HG03060 (cell line): ENCODE results near the gene TK2.
"Not testable (repeated sequence)": the region's sequence is repeated elsewhere in the genome, so short reads cannot be mapped to it uniquely, and the experiment has no call there.

ENCODE experiments used
- ATAC-seq: cut with Tn5 transposase; IDR thresholded peaks from one replicate; pipeline ENCODE4 v1.9.1; 2021; ENCODE audit warnings: low read depth, moderate number of reproducible peaks; ENCODE audit not compliant: unreplicated experiment

TK2 gene

DNA sequence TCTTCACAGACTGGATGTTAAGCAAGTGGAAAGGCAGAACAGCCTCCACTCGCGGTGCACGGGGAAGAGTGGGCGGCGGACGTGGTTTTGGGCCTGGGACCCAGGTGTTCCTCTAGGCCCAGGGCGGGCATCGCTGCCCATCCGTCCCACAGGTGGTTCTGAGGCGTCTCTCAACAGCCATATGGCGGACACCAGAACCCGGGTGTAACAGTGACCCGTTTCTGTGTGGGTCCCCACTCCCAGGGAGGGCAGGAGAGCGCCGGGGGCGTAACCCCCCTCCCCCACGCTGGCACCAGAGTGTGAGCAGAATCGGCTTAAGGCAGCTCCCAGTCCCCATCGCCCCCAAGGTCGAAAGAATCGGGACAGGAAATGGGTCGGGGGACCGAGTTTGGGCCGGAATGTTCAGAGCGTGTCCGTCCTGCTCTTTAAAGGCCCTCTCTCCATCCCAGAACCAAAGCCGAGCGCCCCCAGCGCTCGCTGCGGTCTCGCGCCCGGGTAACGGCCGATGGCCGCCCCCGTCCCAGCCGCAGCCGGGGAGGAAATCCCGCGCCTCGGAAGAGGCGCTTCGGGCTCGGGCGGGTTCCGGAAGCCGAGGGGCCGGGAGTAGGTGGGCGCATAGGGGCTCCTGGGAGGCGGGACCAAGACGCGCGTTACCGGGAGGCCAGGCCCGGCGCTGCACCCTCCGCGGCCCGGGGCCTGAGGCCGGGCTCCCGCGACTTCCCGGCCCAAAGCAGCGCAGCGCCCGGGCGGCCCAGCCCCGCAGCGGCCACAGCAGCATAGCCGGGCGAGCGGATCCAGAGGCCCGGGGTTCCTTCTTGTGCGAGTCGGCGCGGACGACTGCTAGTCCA lies at the start of gene TK2:
TK2 (minus strand) TSS at position 839 of the 848 bp plus-strand sequence; CDS start at position 778, 61 bp downstream.
- no peak for ATAC-seq

DNA sequence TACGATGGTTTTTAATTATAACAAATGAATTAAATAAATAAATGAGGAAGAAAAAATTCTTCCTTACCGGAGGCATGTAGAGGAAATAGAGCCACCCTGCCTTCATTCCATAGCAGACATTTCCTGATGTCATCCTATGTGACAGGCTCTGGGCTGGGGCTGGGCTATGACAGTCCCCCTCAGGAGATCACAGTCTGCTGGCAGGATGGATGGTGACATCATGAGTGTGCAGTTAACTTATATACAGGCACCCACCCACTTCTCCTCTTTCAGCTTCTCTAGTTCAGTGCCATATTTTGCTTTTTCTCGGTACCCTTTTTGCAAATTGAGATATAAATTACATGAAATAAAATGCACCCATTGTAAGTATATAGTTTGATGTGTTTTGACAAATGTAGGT lies 48.2 kb upstream of the TK2 start:
- no peak for ATAC-seq

DNA sequence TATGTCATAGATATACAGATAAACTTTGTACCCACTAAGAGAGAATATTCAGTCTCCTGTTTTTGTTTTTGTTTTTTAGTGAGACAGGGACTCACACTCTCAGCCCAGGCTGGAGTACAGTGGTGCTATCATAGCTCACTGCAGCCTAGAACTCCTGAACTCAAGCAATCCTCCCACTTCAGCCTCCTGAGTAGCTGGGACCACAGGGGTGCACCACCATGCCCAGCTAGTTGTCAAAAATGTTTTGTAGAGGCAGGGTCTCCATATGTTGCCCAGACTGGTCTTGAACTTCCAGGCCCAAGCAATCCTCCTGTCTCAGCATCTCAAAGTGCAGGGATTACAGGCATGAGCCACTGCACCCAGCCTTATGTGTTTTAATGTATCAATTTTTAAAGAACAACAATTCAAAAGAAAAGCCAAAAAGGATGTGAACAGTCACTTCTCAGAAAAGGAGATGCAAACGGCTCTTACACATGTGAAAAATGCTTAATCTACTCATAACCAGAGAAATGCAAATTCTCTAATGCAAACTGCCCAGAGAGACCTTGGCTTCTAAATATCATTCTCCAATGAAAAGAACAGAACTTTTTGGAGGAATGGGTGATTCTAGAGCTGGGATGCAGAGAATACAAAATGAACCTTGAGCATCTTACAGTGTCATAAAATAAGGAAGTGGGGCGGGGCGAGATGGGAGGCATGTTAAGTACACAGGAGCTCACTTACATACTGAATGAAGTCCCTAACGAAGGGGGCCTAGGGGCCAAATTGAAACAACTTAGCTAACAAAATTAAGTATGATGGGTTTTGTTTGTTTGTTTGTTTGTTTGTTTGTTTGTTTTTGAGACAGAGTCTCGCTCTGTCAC lies 47.3 kb upstream of the TK2 start:
- ATAC-seq: no peak

DNA sequence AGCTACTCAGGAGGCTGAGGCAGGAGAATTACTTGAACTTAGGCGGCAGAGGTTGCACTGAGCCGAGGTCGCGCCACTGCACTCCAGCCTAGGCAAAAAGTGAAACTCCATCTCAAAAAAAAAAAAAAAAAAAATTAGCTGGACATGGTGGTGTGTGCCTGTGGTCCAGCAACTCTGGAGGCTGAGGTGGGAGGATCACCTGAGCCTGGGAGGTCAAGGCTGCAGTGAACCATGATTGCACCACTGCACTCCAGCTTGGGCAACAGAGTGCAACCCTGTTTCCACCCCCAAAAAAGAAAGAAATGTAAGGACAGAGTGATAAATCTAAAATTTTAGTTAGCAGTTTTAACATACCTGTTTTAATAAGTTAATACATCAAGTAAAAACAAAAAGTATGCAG lies 46.6 kb upstream of the TK2 start:
- not testable (repeated sequence) for ATAC-seq

DNA sequence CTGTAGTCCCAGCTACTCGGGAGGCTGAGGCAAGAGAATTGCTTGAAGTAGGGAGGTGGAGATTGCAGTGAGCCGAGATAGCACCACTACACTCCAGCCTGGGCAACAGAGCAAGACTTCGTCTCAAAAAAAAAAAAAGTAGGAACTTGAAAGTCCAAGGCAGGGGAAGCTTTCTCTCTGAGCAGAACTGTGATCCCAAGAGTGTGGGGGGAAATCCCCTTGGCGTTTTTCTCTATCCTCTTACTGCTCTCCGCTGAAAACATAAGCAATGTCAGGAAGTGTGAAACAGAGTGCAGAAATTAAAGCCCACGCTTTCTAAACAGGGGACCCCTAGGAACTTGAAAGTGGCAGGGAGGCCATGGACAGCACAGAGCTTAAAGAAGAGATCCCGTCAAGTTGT lies 44.8 kb upstream of the TK2 start:
- ATAC-seq: no peak

DNA sequence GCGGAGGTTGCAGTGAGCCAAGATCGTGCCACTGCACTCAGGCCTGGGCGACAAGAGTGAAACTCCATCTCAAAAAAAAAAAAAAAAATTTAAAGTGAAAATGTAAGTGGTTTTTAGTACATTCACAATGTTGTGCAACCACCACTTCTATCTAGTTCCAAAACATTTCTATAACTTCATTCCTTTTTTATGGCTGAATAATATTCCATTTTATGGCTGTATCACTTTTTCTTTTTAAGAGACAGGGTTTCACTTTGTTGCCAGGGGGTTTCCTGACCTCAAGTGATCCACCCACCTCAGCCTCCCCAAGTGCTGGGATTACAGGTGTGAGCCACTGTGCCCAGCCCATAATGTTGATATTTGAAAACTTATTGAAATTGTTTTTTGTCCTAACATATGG lies 42.9 kb upstream of the TK2 start:
- no peak for ATAC-seq

DNA sequence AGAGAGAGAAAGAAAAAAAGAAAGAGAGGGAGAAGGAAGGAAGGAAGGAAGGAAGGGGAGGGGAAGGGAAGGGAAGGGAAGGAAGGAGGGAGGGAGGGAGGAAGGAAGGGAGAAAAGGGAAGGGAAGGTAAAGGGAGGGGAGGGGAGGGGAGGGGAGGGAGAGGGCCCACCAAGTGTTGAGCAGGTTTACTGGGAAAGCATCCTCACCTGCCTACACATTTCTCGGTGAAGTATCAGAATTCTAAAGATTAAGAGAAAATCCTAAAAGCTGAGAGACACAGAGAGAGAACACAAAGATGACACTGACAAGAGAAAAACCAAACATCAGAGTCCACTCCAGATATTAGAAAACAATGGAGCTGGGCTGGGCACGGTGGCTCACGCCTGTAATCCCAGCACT lies 42.3 kb upstream of the TK2 start:
- no peak for ATAC-seq

DNA sequence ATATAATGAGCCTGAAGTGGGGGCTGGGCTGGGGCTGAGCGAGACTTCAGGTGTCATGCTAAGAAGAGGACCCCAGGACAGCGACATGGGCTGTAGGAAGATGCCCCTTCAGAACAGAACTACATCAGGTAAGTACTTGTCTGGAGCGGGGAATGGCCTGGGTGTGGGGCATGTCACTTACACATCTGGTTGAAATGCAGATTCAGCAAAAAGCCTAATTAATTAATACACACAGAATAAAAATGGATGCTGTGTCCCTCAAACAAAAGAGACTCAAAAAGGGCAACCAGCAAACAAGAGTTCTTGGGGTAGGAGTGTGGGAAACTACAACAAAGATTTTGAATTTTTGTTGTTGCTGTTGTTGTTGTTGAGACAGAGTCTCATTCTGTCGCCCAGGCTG lies 41.1 kb upstream of the TK2 start:
- ATAC-seq: no peak

DNA sequence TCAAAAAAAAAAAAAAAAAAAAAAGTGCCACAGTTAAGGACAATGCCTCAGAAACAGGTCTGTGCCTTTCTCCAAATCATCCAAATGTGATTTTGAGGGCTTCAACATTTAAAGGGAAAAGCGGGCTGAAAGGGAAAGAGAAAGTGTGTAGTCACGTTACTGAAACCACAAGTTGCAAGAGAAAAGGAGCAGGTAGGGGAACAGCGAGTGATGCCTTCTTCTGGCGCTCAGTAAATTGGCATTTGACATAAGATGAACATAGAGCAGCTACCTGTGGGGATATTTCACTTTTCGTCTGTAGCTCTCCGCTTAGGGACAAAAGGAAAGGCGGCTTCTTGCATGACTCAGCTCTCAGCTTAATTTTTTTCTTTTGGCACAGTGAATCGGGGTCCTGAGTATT lies 40.4 kb upstream of the TK2 start:
- ATAC-seq: no peak

DNA sequence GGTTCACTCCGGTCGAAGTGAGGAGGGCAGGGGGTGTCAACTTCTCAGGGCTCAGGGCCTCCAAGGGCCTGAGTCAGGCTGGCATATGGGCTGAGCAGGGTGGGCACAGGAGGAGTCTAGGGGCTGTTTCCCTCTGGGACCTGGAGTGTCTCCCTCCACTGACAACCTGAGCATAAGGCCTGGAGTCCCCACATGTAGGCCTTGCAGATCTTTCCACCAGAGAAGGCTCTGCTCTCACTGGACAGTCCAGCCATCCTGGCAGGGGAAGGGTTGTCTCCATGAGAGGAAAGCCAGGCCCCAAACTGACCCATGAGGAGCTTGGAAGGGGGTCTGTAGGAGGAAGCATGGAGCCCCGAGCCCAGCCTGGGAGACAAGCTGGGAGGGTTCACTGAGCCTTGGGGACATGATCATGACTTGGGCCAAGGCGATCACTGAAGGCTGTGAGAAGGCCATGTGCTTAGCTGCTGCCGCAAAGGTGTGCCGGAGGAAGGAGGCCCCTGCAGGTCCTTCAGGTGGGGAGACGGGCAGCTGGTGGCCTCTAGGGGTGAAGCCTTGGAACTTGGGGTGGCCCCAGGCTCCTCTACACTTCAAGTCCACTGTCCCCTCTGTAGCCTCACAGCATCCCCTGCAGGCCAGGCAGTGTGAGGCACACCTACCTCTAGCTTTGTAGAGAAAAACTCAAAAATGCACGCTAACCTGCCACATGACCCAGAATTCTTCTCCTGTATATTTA lies 39.2 kb upstream of the TK2 start:
- no peak for ATAC-seq

DNA sequence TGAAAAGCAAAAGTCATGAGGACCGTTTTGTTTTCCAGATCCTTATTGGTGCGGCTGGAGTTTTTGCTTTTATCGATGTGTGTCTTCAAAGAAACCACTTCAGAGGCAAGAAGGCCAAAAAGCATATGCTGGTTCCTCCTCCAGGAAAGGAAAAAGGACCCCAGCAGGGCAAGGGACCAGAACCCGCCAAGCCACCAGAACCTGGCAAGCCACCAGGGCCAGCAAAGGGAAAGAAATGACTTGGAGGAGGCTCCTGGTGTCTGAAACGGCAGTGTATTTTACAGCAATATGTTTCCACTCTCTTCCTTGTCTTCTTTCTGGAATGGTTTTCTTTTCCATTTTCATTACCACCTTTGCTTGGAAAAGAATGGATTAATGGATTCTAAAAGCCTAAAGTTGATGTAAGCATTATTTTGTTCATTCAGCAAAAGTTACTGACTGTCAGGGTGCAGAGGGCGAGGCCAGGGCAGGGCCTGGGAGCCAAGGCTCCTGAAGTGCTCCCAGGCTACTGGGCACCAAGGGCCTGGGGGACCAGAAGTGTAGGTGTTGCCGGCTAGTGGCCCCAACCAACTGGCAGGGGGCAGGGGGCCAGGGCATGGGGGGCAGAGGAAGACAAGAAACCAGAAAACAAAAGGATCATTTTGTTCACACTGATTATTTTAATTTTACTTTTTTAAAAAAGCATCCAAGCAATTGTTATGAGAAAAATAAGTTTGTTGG lies 38.1 kb upstream of the TK2 start:
- no peak for ATAC-seq

DNA sequence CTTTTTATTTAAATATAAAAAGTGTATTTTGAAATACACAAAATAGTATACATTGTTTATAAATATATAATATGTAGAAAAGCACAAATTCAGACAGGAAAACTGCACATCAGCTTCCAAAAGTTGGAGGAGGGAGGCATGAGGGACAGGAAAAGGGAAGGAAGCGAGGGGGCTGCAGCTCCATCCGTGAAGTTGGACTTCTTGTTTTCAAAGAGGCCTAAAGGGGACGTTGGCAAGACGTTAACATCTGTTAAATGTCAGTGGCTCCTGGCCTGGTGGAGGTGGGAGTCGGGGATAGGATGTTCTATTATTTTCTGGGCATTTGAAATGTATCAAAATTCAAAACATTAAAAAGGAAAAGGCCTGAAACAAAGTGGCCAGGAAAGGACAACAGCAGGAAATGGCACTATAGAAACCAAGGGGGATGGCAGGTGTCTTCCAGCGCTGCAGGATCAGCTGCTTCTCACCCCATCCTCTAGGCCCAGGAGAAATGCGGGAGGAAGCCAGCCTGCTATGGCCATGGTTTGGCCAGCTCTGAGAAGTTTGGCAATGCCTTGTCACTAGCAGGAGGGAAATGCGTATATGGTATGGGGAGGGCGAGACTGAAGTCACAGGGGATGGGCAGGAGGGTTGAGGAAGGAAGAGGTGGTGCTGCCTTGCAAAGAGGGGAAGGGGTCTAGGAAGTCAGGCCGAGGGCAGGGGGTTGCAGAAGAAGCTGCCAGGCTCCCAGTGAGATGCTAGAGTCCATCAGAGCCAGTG lies 35.7 kb upstream of the TK2 start:
- ATAC-seq: no peak

DNA sequence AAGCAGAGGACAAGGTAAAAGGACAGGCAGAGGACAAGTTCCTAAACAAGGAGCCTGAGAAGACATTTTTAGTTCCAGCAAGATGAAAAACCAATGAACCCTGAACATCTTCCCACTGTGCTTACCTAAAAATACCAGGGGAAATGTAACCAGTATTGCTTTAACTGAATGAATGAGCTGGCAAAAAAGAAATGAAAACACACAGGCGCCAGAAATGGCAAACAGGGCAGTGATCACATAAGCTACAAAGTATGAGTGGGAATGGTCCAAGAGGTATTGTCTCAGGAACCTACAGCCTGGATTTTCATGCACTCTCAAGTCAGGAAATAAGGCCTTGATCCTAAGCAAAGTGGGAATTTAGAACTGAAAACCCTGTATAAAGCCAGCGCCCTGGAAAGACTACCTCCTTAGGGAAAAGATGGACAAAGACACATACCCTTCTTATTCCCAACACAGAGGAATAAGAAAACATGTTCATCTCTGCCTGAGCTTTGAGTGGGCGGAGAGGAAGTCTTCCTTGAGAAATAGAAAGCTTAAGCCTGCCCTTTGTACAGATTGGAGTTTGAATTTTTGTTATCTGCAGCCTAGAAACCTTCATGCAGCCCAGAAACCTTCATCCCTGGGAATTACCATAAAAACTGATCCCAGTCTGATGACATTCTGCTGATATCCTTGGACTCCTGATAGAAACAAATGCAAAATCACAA lies 31.5 kb upstream of the TK2 start:
- no peak for ATAC-seq

DNA sequence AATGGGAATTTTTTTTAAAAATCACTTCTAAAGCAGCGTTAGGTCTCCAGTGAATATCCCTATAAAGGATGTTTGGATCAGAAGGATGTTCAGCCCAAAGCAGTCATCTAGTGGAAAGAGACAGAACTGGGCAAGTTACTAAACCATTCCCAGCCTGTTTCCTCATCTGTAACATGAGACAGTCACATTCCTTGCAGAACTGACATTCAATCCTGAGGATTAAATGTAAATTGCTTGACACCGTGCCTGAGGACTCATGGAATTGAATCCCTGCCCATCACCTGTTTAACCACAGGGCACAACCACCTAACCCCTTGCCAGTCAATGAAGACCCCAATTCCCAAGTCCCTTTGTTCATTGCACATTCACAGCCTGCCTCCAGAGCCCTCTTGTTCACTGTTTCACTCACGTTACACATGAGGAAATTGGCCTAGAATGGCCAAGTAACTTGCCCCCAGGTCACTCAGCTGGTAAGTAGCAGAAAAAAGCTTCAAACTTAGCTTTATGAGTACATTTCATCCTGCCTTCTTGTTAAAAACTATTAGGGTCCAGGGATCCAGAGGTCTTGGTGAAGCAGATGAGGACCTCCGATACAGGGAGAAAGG lies 30.8 kb upstream of the TK2 start:
- no peak for ATAC-seq

DNA sequence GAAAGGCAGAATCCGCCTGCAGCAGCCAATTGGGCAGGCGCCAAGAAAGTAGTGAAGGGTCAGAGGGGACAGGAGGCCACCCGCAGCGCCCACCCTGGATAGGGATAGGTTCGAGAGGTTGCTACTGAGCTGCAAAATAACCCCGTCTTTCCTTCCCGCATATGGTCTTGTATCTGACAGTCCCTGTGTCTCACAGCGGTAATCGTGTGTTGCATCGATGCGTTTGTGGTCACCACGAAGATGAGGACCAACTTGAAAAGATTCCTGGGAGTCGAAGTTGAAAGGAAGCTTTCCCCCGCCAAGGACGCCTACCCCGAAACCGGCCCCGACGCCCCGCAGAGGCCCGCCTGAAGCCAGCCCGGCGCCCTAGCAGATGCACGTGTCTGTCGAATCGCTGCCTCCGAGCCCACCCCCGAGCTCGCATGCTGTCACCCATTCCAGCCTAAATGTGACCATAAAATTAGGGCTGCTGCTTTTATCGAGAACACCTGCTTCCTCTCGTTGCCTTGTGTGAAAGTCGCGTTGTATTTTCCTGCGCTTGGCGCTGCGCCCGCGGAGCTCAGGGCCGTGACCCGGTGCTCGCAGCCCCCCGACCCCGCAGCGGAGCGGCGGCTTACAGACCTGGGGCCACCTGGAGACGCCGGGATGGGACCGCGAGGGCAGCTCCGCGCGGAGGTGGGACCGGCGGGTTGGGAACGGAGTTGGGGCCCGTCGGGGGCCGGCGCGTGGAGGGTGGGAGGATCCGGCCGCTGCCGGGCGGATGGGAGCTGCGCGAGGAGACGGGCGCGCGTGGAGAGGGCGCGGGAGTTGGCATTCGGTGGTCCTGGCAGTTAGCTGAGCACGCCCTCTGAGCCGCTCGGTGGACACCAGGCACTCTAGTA lies 29.0 kb upstream of the TK2 start, which contains the start of gene CMTM2:
CMTM2 (plus strand) TSS at position 813 of the 881 bp plus-strand sequence. CDS start 145 bp downstream, outside the sequence.
- ATAC-seq: no peak

DNA sequence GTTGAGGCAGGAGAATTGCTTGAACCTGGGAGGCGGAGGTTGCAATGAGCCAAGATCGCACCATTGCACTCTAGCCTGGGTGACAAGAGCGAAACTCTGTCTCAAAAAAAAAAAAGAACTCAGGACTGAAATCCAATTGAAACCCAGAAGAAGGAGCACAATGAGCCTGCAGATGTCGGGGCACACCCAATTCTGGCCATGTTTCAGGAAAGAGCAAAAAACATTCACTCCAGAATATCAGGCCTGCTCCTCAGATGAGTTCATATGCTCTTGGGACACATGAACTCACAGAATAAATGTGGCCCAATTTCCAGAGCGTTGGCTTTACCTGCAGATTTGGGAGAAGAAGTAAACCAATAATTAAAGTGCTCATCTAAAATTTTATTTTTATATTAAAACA lies 26.4 kb upstream of the TK2 start:
- ATAC-seq: no peak

DNA sequence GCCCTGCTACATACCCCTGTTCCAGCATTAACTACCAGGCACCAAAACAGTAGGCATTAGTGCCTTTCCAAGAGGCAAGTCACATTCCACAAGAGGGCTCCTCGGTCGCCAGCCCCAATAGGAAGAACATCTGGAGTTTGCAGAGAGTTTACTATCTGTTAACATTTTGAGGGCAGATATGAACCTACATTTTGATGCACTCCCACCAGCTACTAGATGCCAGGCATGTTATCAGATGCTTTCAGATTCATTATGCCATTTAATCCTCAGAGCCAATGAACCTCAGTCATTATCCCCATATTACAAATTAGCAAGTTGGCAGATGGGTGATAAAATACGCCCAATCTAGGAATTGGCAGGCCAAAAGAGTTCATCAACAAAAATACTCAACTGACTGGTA lies 25.1 kb upstream of the TK2 start:
- ATAC-seq: no peak

DNA sequence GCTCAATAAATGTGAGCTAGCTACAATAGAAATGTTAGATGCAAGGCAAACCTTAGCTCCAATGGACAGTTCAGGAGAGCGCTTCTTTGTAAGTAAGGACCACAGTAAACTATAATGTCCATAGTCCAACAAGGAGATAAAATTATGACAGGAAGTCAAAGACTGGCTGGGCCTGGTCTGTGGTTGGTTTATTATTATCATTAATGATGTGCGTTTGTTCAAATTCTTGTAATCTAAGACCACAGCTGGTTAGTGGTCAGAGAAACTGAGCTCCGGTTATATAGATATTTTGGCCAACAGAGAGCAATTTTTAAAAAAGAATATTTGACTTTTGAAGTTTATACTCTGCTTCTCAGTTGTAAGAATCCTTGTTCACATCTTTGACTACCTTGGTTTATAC lies 24.6 kb upstream of the TK2 start:
- ATAC-seq: no peak
